Measurements from ENCODE around the gene CD48. TPM values are rescaled to one million over a fixed set of nuclear protein-coding genes. Genes with fewer than 3 reads are reported as not detected.

The CD48 gene
- total and polyA plus RNA-seq, 2 donors (not counting 1 experiment from before 2014, with no cell fraction given) = 252 to 428 TPM

- Histone ChIP-seq H3K27ac (ENCODE audit: low read length in 2 of 2) (peak overlapping the region in 1 of 2 donors; percentile 53), H3K4me2 (replicated peaks; ENCODE audit: low read depth, low read length, poor library complexity, severe bottlenecking) (no peak overlapping the region), H4K20me1 (ENCODE audit: control insufficient read depth, insufficient read depth, low read length, poor library complexity, severe bottlenecking) (no peaks in the 10 kb centered on the region), H3K9me3 (ENCODE audit: control extremely low read depth in 1 of 3, control insufficient read depth in 2 of 3, insufficient read depth in 1 of 3, low read length in 2 of 3) (peaks cover 3 to 11% (median 4%) of the 10 kb centered on the region in 3 donors), H3K27me3 (replicated peaks in 1 of 4; ENCODE audit: control extremely low read depth in 1 of 4, control insufficient read depth in 3 of 4, insufficient read depth in 4 of 4, low read length in 3 of 4) (no peaks in the 10 kb centered on the region), H2AFZ (ENCODE audit: insufficient read depth, low read depth, low read length, poor library complexity, severe bottlenecking) (peak overlapping the region; percentile 70), H3K4me3 (ENCODE audit: control extremely low read depth in 1 of 5, extremely low read depth in 1 of 5, insufficient read depth in 1 of 5, low read depth in 2 of 5, low read length in 4 of 5) (no peak overlapping the region), H3K36me3 (replicated peaks in 1 of 2; ENCODE audit: control extremely low read depth in 1 of 2, control insufficient read depth in 1 of 2, extremely low read depth in 1 of 2, insufficient read depth in 2 of 2, low read length in 1 of 2) (no peaks in the 10 kb centered on the region), H3K79me2 (ENCODE audit: control insufficient read depth, insufficient read depth, low read length) (peaks cover 16% of the 10 kb centered on the region), H3K4me1 (ENCODE audit: control insufficient read depth in 2 of 2, insufficient read depth in 2 of 2, low read length in 2 of 2) (peaks cover 30 to 40% of the 10 kb centered on the region in 2 donors), H3K9ac (ENCODE audit: low read length) (no peak overlapping the region)
- Mint-ChIP-seq H3K27me3 (no peaks in the 10 kb centered on the region), H3K27ac (no peak overlapping the region), H3K4me1 (peaks cover 63% of the 10 kb centered on the region), H3K4me3 (peak overlapping the region; percentile 51), H3K9me3 (ENCODE audit: insufficient read depth) (peaks cover 3% of the 10 kb centered on the region)
- CTCF ChIA-PET = interaction anchor here (0.6 to 6.2 kb wide), 10 partner anchors 11 to 488 kb away, joined by 3 to 35 read pairs (median 3); partner anchors contain the start of genes ITLN2 and TOMM40L
- WGBS (ENCODE audit: insufficient coverage) = no CpG with 5 or more reads among the region's 2 CpGs
- POLR2A ChIA-PET = interaction anchor here (0.6 kb wide), 1 partner anchor 83 kb away, joined by 10 read pairs; no protein-coding TSS in a partner anchor
- TF ChIP-seq EZH2 (IDR thresholded peaks at IDR 0.05; ENCODE audit: borderline replicate concordance, insufficient read depth, low read depth, low read length, poor library complexity, severe bottlenecking) = no peak
- TF ChIP-seq CTCF (IDR thresholded peaks at IDR 0.05) = no peak
- DNase-seq (no peak), ATAC-seq (ENCODE audit: low read depth) (no peak)
- intact Hi-C loops (cut with micrococcal nuclease) = loop anchor here (2.0 kb wide), 1 partner anchor 27 kb away; the partner anchor contains the start of gene CD48
Measured at GRCh38 chr1:160738271-160738670, 26.6 kb upstream of the CD48 start.

DNA sequence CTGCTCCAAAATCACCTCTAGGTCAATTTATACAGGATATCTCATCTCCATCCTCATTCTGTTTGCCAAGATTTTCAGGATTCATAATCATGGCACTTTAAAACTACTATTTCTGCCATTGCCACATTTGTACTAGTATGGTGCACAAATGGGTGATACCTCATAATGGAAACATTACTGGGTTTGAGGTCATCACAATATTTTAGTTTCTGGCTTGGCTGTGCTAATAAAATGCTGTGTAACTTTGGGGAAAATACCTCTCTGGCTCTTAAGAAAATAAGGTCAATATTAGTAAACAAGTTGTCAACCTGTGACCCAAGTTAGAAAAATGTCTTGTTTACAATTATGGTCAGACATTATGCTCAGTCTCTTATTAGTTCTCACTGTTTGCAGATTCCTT is 22.7 kb upstream of the CD48 start:
- peaks cover 43% of the 10 kb centered on the region for H3K4me1 Mint-ChIP-seq
- peak overlapping the region; percentile 60 for H3K4me2 ChIP-seq (replicated peaks; ENCODE audit: low read depth, low read length, poor library complexity, severe bottlenecking)
- H3K27ac ChIP-seq (ENCODE audit: low read length in 2 of 2) = peak overlapping the region; percentile 76 to 82
- H4K20me1 ChIP-seq (ENCODE audit: control insufficient read depth, insufficient read depth, low read length, poor library complexity, severe bottlenecking) = no peaks in the 10 kb centered on the region
- DNase-seq (no peak), ATAC-seq (ENCODE audit: low read depth) (no peak)
- peak overlapping the region; percentile 55 for H3K9ac ChIP-seq (ENCODE audit: low read length)
- ChIA-PET POLR2A (no interaction called here), CTCF (interaction anchor here (0.7 to 1.9 kb wide), 5 partner anchors 34 to 255 kb away, joined by 5 to 9 read pairs (median 7); no protein-coding TSS in a partner anchor)
- H3K9me3 ChIP-seq (ENCODE audit: control extremely low read depth in 1 of 3, control insufficient read depth in 2 of 3, insufficient read depth in 1 of 3, low read length in 2 of 3) = peaks cover 3 to 11% (median 4%) of the 10 kb centered on the region in 3 donors
- H3K27ac Mint-ChIP-seq = peak overlapping the region; percentile 79
- no peaks in the 10 kb centered on the region for H3K36me3 ChIP-seq (replicated peaks in 1 of 2; ENCODE audit: control extremely low read depth in 1 of 2, control insufficient read depth in 1 of 2, extremely low read depth in 1 of 2, insufficient read depth in 2 of 2, low read length in 1 of 2)
- peaks cover 3% of the 10 kb centered on the region for H3K9me3 Mint-ChIP-seq (ENCODE audit: insufficient read depth)
- no peaks in the 10 kb centered on the region for H3K27me3 Mint-ChIP-seq
- TF ChIP-seq CTCF (IDR thresholded peaks at IDR 0.05) (no peak), EZH2 (IDR thresholded peaks at IDR 0.05; ENCODE audit: borderline replicate concordance, insufficient read depth, low read depth, low read length, poor library complexity, severe bottlenecking) (no peak)
- no peak overlapping the region for H3K4me3 ChIP-seq (ENCODE audit: control extremely low read depth in 1 of 5, extremely low read depth in 1 of 5, insufficient read depth in 1 of 5, low read depth in 2 of 5, low read length in 4 of 5)
- H3K79me2 ChIP-seq (ENCODE audit: control insufficient read depth, insufficient read depth, low read length) = no peaks in the 10 kb centered on the region
- intact Hi-C loops (cut with micrococcal nuclease) = no loop called here
- H3K4me1 ChIP-seq (ENCODE audit: control insufficient read depth in 2 of 2, insufficient read depth in 2 of 2, low read length in 2 of 2) = peaks cover 21 to 29% of the 10 kb centered on the region in 2 donors
- peak overlapping the region; percentile 71 for H2AFZ ChIP-seq (ENCODE audit: insufficient read depth, low read depth, low read length, poor library complexity, severe bottlenecking)
- peak overlapping the region; percentile 40 for H3K4me3 Mint-ChIP-seq
- no peaks in the 10 kb centered on the region for H3K27me3 ChIP-seq (replicated peaks in 1 of 4; ENCODE audit: control extremely low read depth in 1 of 4, control insufficient read depth in 3 of 4, insufficient read depth in 4 of 4, low read length in 3 of 4)
